CD4-positive, alpha-beta T cell (primary cell): ENCODE measurements around the gene RCL1. TPM values are rescaled to one million over a fixed set of nuclear protein-coding genes. Genes with fewer than 3 reads are reported as not detected.

Experiments used
- ATAC-seq: fragments of 200-7000 bp; cut with Tn5 transposase; one replicate; pipeline ENCODE4 v1.10.0; 2022; ENCODE audit warnings: mild to moderate bottlenecking; ENCODE audit not compliant: poor library complexity
- CTCF ChIA-PET: fragments of 350-600 bp; sonication (Branson Sonifier 250); formaldehyde crosslinking; loops from one replicate; lab custom pipeline; 2021; ENCODE audit warnings: antibody characterized with exemption, inconsistent platforms; lab: Charles Lee
- POLR2A ChIA-PET: fragments of 350-600 bp; sonication (Branson Sonifier 250); formaldehyde crosslinking; loops from one replicate; lab custom pipeline; 2021; ENCODE audit warnings: antibody characterized with exemption, inconsistent platforms; lab: Charles Lee
- DNase-seq, 14 experiments: peaks; one replicate each; pipeline ENCODE4 v3.0.0-alpha.2; 2013 to 2020; ENCODE audit warnings: mixed read lengths in 2 of 14
- H3K27ac ChIP-seq, 2 donors: one replicate each; pipeline versions ENCODE4 v1.5.1 to v1.7.0; 2013; ENCODE audit warnings: low read length in 2 of 2, low read depth in 1 of 2, mild to moderate bottlenecking in 1 of 2
- H3K27me3 ChIP-seq, 2 experiments: 1 replicate in 1 of 2; 2 replicates in 1 of 2; pipeline versions ENCODE4 v1.6.1 to v1.7.0; 2013; ENCODE audit warnings: low read length in 2 of 2, control low read depth in 1 of 2, mild to moderate bottlenecking in 1 of 2, moderate library complexity in 1 of 2; ENCODE audit not compliant: insufficient read depth in 2 of 2, control insufficient read depth in 1 of 2
- H3K36me3 ChIP-seq: one replicate; pipeline ENCODE4 v1.6.1; 2013; ENCODE audit warnings: low read length, control low read depth; ENCODE audit not compliant: insufficient read depth
- H3K4me1 ChIP-seq: one replicate; pipeline ENCODE4 v1.6.1; 2013; ENCODE audit warnings: low read length, control low read depth; ENCODE audit not compliant: insufficient read depth
- H3K4me3 ChIP-seq: one replicate; pipeline ENCODE4 v1.5.1; 2013; ENCODE audit warnings: mild to moderate bottlenecking, low read length, moderate library complexity
- H3K9me3 ChIP-seq, 2 experiments: 1 replicate in 1 of 2; 2 replicates in 1 of 2; pipeline versions ENCODE4 v1.6.1 to v1.7.0; 2013; ENCODE audit warnings: low read length in 2 of 2, mild to moderate bottlenecking in 2 of 2, control low read depth in 1 of 2, moderate library complexity in 1 of 2; ENCODE audit not compliant: control insufficient read depth in 1 of 2, insufficient read depth in 1 of 2
- H3K27ac Mint-ChIP-seq: one replicate; pipeline ENCODE4 v1.8.0; 2020; ENCODE audit warnings: mixed read lengths
- H3K27me3 Mint-ChIP-seq: one replicate; pipeline ENCODE4 v1.8.0; 2021; ENCODE audit warnings: mixed read lengths
- H3K36me3 Mint-ChIP-seq: one replicate; pipeline ENCODE4 v1.8.0; 2021; ENCODE audit warnings: low read depth, mixed read lengths
- H3K4me1 Mint-ChIP-seq: one replicate; pipeline ENCODE4 v1.8.0; 2021; ENCODE audit warnings: low read depth, mixed read lengths
- H3K4me3 Mint-ChIP-seq: one replicate; pipeline ENCODE4 v1.8.0; 2020; ENCODE audit warnings: mild to moderate bottlenecking, mixed read lengths
- H3K9me3 Mint-ChIP-seq: one replicate; pipeline ENCODE4 v1.8.0; 2020; ENCODE audit warnings: mixed read lengths
- CTCF ChIP-seq: fragments of 200-600 bp; IDR thresholded peaks from one replicate; pipeline ENCODE4 v1.8.0; 2022; ENCODE audit warnings: antibody characterized with exemption, mild to moderate bottlenecking
- intact Hi-C, 2 experiments: fragments of 100-400 bp; cut with DNase I in 1 of 2; cut with micrococcal nuclease in 1 of 2; formaldehyde crosslinking; loops; one replicate each; pipeline versions ENCODE4 v1.15.1 to v1.9.0; 2023 to 2025; cut with DNase I, micrococcal nuclease
- total RNA-seq, 174 experiments: library from RNA in 2 of 174; stranded (reverse) in 2 of 174; gene quantifications; one replicate each; pipeline ENCODE4 v1.2.3 and lab custom pipeline; 2021 to 2026

Gene RCL1
- total RNA-seq, 2 experiments from 2014 or later: 33.8 to 35.5 TPM

- Mint-ChIP-seq H3K4me3 (no peak overlapping the region), H3K36me3 (peaks cover 46% of the 10 kb centered on the region), H3K4me1 (peaks cover 7% of the 10 kb centered on the region), H3K27me3 (no peaks in the 10 kb centered on the region), H3K9me3 (no peaks in the 10 kb centered on the region), H3K27ac (no peak overlapping the region)
- Histone ChIP-seq H3K27ac (no peak overlapping the region), H3K36me3 (peaks cover 22% of the 10 kb centered on the region), H3K27me3 (no peaks in the 10 kb centered on the region), H3K4me3 (no peak overlapping the region), H3K4me1 (no peaks in the 10 kb centered on the region), H3K9me3 (no peaks in the 10 kb centered on the region)
- DNase-seq (no peak), ATAC-seq (no peak)
- ChIA-PET CTCF (interaction anchor here (1.4 kb wide), 1 partner anchor 34 kb away, joined by 3 read pairs; no protein-coding TSS in a partner anchor), POLR2A (interaction anchor here (1.1 kb wide), 1 partner anchor 9 kb away, joined by 3 read pairs; no protein-coding TSS in a partner anchor)
- intact Hi-C loops: no loop called here
- no peak for TF ChIP-seq CTCF
Measured at GRCh38 chr9:4830699-4831098, 38.0 kb downstream of the RCL1 start.

GRCh38 chr9:4831119-4831518, 38.4 kb downstream of the RCL1 start:
- Histone ChIP-seq H3K27ac (no peak overlapping the region), H3K27me3 (no peaks in the 10 kb centered on the region), H3K36me3 (peaks cover 25% of the 10 kb centered on the region), H3K9me3 (no peaks in the 10 kb centered on the region), H3K4me3 (no peak overlapping the region), H3K4me1 (no peaks in the 10 kb centered on the region)
- CTCF ChIA-PET: interaction anchor here (1.4 kb wide), 1 partner anchor 34 kb away, joined by 3 read pairs; no protein-coding TSS in a partner anchor
- TF ChIP-seq CTCF: no peak
- intact Hi-C loops: no loop called here
- DNase-seq (no peak), ATAC-seq (no peak)
- peaks cover 46% of the 10 kb centered on the region for H3K36me3 Mint-ChIP-seq
- peaks cover 7% of the 10 kb centered on the region for H3K4me1 Mint-ChIP-seq
- H3K9me3 Mint-ChIP-seq: no peaks in the 10 kb centered on the region
- H3K27me3 Mint-ChIP-seq: no peaks in the 10 kb centered on the region
- no peak overlapping the region for H3K4me3 Mint-ChIP-seq
- POLR2A ChIA-PET: no interaction called here
- H3K27ac Mint-ChIP-seq: no peak overlapping the region

- no peak for ATAC-seq
- H3K27me3 ChIP-seq: no peaks in the 10 kb centered on the region
- H3K4me1 Mint-ChIP-seq: peaks cover 1% of the 10 kb centered on the region
- H3K27ac Mint-ChIP-seq: no peak overlapping the region
- no peaks in the 10 kb centered on the region for H3K27me3 Mint-ChIP-seq
- no peak for DNase-seq
- no peak overlapping the region for H3K4me3 Mint-ChIP-seq
- no peak for TF ChIP-seq CTCF
- no peak overlapping the region for H3K27ac ChIP-seq
- intact Hi-C loops: no loop called here
- H3K36me3 Mint-ChIP-seq: peaks cover 49% of the 10 kb centered on the region
- no peak overlapping the region for H3K4me3 ChIP-seq
- CTCF ChIA-PET: no interaction called here
- H3K36me3 ChIP-seq: peaks cover 21% of the 10 kb centered on the region
- no peaks in the 10 kb centered on the region for H3K9me3 ChIP-seq
- POLR2A ChIA-PET: no interaction called here
- no peaks in the 10 kb centered on the region for H3K9me3 Mint-ChIP-seq
- H3K4me1 ChIP-seq: no peaks in the 10 kb centered on the region
Measured at GRCh38 chr9:4831944-4832343, 39.2 kb downstream of the RCL1 start.
